ENCODE measurements around the gene TATDN2. TPM values are rescaled to one million over a fixed set of nuclear protein-coding genes. Genes with fewer than 3 reads are reported as not detected.
"Not testable (repeated sequence)": the region's sequence is repeated elsewhere in the genome, so short reads cannot be mapped to it uniquely, and the experiment has no call there.

Gene TATDN2
- polyA plus RNA-seq, 1 donor = 27.4 TPM

DNA sequence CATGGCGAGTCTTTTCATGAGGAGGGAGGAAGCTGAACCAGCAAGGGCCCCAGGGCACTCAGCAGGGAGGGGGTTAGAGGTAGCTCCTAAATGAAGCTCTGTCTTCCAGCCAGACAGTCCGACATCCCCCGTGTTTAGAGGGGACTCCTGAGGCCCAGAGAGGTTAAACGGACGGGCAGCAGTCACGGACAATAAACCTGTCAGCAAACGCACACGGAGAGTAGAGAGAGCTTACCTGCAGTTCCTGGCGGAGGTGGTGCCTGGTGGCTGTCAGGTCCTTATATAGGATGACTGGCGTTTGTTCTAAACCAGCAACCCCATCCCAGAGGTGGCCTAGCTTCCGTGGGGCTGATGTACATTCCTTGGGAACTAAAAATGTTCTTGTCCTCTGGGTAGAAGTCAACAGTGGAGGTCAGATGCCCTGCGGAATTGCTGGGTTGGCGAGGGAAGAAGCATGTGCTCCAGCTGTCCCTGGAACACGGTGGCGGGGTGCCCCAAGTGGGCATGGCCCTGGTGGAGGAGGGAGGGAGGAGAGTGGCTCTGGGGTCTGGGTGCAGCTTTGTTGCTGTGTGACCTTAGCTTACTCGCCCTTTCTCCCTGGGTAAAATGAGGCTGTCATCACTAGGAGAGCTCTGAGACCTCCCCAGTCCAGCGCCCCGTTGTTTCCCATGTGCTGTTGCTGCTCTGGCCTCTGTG lies 42.4 kb downstream of the TATDN2 start:
- WGBS (ENCODE audit: insufficient coverage, low lambda C conversion rate) = no CpG with 5 or more reads among the region's 18 CpGs
- Histone ChIP-seq H3K9me3 (ENCODE audit: control insufficient read depth, low read depth, low read length) (no peaks in the 10 kb centered on the region), H3K27ac (ENCODE audit: low read length) (no peak overlapping the region), H3K27me3 (ENCODE audit: control insufficient read depth, insufficient read depth, low read length) (no peaks in the 10 kb centered on the region), H3K4me1 (ENCODE audit: control insufficient read depth, insufficient read depth, low read length) (peaks cover 3% of the 10 kb centered on the region), H3K36me3 (ENCODE audit: control insufficient read depth, insufficient read depth, low read length) (peaks cover 28% of the 10 kb centered on the region), H3K4me3 (ENCODE audit: low read length) (no peak overlapping the region)
- DNase-seq = no peak

DNA sequence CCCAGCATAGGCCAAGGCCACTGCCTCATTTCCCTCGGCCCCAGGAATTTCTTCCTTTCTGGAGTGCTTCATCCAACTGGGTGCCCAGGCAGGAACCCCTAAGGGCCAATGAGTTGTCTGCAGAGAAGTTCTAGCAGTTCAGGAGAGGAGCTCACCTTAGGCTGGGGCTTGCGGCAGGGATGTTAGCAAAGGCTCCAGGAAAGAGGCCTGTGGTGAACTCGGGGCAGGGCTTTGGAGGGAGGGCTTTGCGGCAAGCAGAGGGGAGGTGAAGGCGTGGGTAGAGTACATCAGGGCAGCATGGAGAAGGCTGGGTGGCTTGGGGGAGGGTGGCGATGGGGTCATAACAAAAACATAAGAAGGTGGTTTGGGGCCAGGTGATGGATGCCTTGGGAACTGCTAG lies 43.4 kb downstream of the TATDN2 start:
- H3K9me3 ChIP-seq (ENCODE audit: control insufficient read depth, low read depth, low read length) = no peaks in the 10 kb centered on the region
- H3K4me3 ChIP-seq (ENCODE audit: low read length) = no peak overlapping the region
- WGBS (ENCODE audit: insufficient coverage, low lambda C conversion rate) = no CpG with 5 or more reads among the region's 6 CpGs
- H3K27ac ChIP-seq (ENCODE audit: low read length) = no peak overlapping the region
- no peaks in the 10 kb centered on the region for H3K27me3 ChIP-seq (ENCODE audit: control insufficient read depth, insufficient read depth, low read length)
- peaks cover 23% of the 10 kb centered on the region for H3K36me3 ChIP-seq (ENCODE audit: control insufficient read depth, insufficient read depth, low read length)
- DNase-seq = no peak
- H3K4me1 ChIP-seq (ENCODE audit: control insufficient read depth, insufficient read depth, low read length) = peaks cover 3% of the 10 kb centered on the region

DNA sequence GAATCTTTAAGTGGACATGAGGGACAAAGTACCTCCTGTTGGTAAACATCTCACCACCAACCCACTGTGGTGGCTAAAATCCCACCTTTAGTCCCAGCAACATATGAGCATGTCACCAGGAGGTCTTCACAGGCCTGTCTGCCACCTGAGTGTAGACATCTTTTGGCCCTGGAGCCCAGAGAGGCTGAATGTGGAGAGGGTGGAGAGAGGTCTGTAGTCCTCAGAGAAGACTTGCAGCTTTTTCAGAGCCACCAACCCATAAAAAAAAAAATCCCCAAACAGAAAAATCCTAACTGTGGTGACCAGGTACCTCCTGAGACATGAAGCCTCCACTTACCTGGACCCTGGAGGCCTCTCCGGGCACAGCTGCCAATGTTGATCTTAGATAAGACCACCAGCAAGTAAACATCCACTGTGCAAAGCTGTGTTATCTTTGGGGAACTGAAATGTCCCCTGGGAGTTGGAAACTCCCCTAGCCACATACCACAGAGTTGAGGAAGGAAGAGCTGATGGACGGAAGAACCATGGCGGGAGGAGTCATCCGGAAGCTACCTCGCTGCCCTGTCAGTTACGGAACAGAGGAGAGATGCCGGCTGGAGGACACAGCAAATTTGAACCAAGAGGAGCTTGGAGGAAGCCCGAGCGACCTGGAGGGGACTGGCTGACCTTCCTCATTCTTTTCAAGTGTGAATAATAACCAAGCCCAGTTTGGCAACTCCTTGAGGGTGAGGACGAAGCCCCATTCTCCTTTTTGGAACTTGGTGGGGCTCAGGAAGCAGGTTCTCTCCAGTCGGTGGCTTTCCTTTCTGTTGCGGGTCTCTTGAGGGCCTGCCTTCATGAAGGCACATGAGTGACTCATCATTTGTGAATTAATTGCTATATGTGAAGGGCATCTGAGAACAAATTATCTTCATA lies 44.5 kb downstream of the TATDN2 start, which contains the start of gene GHRL:
Gene GHRL, minus strand, starts transcription at position 443 of the 915 bp plus-strand sequence. CDS start 2,767 bp downstream, outside the sequence.
- Histone ChIP-seq H3K9me3 (ENCODE audit: control insufficient read depth, low read depth, low read length) (no peaks in the 10 kb centered on the region), H3K27me3 (ENCODE audit: control insufficient read depth, insufficient read depth, low read length) (no peaks in the 10 kb centered on the region), H3K27ac (ENCODE audit: low read length) (no peak within 1 kb of the TSS), H3K4me3 (ENCODE audit: low read length) (no peak within 1 kb of the TSS), H3K36me3 (ENCODE audit: control insufficient read depth, insufficient read depth, low read length) (peaks cover 14% of the 10 kb centered on the region), H3K4me1 (ENCODE audit: control insufficient read depth, insufficient read depth, low read length) (peaks cover 3% of the 10 kb centered on the region)
- DNase-seq = peak in 1 of 2 donors; percentile 37
- no CpG with 5 or more reads among the region's 12 CpGs for WGBS (ENCODE audit: insufficient coverage, low lambda C conversion rate)

DNA sequence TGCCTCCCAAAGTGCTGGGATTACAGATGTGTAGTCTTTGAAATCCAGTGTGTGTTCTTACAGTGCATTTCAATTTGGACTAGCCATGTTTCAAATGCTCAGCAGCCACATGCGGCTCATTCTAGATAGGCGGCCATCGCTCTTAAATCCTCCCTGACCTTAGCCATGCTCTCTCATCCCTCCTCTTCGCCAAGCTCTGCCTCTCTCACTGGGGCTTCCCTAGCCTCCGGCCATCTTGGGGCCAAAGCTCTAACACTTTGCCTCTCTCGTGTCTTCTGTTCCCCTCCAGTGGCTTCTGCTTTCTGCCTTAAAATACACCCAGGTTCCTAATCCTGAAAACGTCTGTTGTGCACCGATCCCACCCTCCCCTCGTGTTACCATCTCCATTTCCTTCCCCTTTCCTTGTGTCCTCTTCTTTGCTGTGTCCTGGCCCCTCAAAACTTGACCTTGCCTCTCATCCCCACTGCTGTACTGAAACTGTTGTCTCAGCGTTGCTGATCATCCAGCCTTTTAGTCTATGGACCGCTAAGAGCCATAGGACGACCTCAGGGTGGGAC lies 45.8 kb downstream of the TATDN2 start:
- Histone ChIP-seq H3K4me3 (ENCODE audit: low read length) (no peak overlapping the region), H3K9me3 (ENCODE audit: control insufficient read depth, low read depth, low read length) (no peaks in the 10 kb centered on the region), H3K4me1 (ENCODE audit: control insufficient read depth, insufficient read depth, low read length) (peaks cover 3% of the 10 kb centered on the region), H3K36me3 (ENCODE audit: control insufficient read depth, insufficient read depth, low read length) (peaks cover 8% of the 10 kb centered on the region), H3K27ac (ENCODE audit: low read length) (no peak overlapping the region), H3K27me3 (ENCODE audit: control insufficient read depth, insufficient read depth, low read length) (no peaks in the 10 kb centered on the region)
- DNase-seq = no peak
- WGBS (ENCODE audit: insufficient coverage, low lambda C conversion rate) = 100% methylated on average over 3 of the region's 12 CpGs

DNA sequence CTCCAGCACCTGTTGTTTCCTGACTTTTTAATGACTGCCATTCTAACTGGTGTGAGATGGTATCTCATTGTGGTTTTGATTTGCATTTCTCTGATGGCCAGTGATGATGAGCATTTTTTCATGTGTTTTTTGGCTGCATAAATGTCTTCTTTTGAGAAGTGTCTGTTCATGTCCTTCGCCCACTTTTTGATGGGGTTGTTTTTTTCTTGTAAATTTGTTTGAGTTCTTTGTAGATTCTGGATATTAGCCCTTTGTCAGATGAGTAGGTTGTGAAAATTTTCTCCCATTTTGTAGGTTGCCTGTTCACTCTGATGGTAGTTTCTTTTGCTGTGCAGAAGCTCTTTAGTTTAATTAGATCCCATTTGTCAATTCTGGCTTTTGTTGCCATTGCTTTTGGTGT lies 49.8 kb downstream of the TATDN2 start:
- no CpG with 5 or more reads among the region's 1 CpG for WGBS (ENCODE audit: insufficient coverage, low lambda C conversion rate)
- not testable (repeated sequence) for H3K9me3 ChIP-seq (ENCODE audit: control insufficient read depth, low read depth, low read length); DNase-seq; H3K4me3 ChIP-seq (ENCODE audit: low read length); H3K4me1 ChIP-seq (ENCODE audit: control insufficient read depth, insufficient read depth, low read length); H3K27me3 ChIP-seq (ENCODE audit: control insufficient read depth, insufficient read depth, low read length); H3K27ac ChIP-seq (ENCODE audit: low read length)
- H3K36me3 ChIP-seq (ENCODE audit: control insufficient read depth, insufficient read depth, low read length) = peaks cover 44% of the 10 kb centered on the region

DNA sequence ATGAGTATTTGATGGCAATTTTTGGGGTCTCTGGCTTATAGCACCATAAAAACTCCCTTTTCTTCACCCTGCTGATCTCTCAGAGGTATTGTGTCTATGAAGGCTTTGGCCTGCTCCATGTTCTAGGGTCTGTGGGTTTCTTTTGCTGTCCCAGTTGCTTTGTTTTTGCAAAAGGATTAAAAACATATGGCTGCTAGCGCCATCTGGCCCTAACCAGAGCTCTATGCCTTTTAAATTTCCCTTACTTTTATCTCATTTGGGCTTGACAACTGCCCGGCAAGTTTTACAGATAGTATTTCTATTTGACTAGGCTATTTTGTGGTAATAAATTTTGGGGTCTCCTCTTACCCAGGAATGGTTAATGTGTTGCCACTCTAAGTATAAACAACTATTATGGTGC lies 50.9 kb downstream of the TATDN2 start:
- peaks cover 55% of the 10 kb centered on the region for H3K36me3 ChIP-seq (ENCODE audit: control insufficient read depth, insufficient read depth, low read length)
- DNase-seq = no peak
- no CpG with 5 or more reads among the region's 2 CpGs for WGBS (ENCODE audit: insufficient coverage, low lambda C conversion rate)

DNA sequence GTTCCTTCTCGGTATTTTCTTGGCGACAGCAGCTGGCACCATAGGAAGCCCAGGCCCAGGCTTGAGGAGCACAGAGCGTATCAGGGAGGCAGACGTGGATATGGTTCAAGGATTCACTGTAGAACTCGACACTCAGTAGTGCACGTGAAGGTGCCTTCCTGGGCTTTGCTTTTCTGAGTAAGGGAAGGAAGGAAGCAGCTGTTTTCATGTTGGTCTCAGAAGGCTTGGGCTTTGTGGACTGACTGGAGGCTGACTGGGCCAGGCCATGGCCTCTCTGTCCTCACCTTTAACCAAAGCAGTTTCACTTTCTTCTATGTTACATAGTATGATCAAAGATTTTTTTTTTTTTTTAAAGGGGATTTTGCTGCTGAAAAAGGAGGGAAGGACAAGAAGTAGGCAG lies 51.4 kb downstream of the TATDN2 start:
- Histone ChIP-seq H3K27me3 (ENCODE audit: control insufficient read depth, insufficient read depth, low read length) (no peaks in the 10 kb centered on the region), H3K9me3 (ENCODE audit: control insufficient read depth, low read depth, low read length) (no peaks in the 10 kb centered on the region), H3K36me3 (ENCODE audit: control insufficient read depth, insufficient read depth, low read length) (peaks cover 60% of the 10 kb centered on the region), H3K4me3 (ENCODE audit: low read length) (no peak overlapping the region), H3K27ac (ENCODE audit: low read length) (no peak overlapping the region), H3K4me1 (ENCODE audit: control insufficient read depth, insufficient read depth, low read length) (no peaks in the 10 kb centered on the region)
- DNase-seq = no peak
- WGBS (ENCODE audit: insufficient coverage, low lambda C conversion rate) = no CpG with 5 or more reads among the region's 6 CpGs

More for the DNA sequence above, 50.9 kb downstream of the TATDN2 start:
- H3K9me3 ChIP-seq (ENCODE audit: control insufficient read depth, low read depth, low read length) = no peaks in the 10 kb centered on the region
- no peaks in the 10 kb centered on the region for H3K27me3 ChIP-seq (ENCODE audit: control insufficient read depth, insufficient read depth, low read length)
- H3K4me3 ChIP-seq (ENCODE audit: low read length) = no peak overlapping the region
- no peaks in the 10 kb centered on the region for H3K4me1 ChIP-seq (ENCODE audit: control insufficient read depth, insufficient read depth, low read length)
- H3K27ac ChIP-seq (ENCODE audit: low read length) = no peak overlapping the region

DNA sequence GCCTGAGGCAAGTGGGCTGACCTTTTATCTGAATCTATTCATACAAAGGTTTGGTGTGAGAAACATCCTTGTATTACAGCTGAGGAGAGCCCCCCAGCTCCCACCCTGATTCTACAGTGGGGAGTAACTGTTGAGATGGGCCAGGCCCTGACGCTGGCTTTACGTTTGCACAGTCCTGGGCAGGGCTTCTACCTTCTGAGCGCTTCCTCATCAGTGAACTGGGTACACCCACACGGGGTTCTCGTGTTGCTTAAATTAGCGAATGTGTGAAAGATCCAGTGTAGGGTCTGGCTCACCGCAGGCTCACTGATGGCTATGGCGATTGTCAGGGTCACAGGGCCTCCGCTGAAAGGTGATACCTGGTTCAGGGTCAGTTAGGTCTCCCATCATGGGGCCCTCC lies 51.8 kb downstream of the TATDN2 start:
- Histone ChIP-seq H3K36me3 (ENCODE audit: control insufficient read depth, insufficient read depth, low read length) (peaks cover 64% of the 10 kb centered on the region), H3K4me1 (ENCODE audit: control insufficient read depth, insufficient read depth, low read length) (no peaks in the 10 kb centered on the region), H3K27me3 (ENCODE audit: control insufficient read depth, insufficient read depth, low read length) (no peaks in the 10 kb centered on the region), H3K9me3 (ENCODE audit: control insufficient read depth, low read depth, low read length) (no peaks in the 10 kb centered on the region), H3K27ac (ENCODE audit: low read length) (no peak overlapping the region), H3K4me3 (ENCODE audit: low read length) (no peak overlapping the region)
- DNase-seq = no peak
- no CpG with 5 or more reads among the region's 9 CpGs for whole genome bisulfite sequencing (ENCODE audit: insufficient coverage, low lambda C conversion rate)

DNA sequence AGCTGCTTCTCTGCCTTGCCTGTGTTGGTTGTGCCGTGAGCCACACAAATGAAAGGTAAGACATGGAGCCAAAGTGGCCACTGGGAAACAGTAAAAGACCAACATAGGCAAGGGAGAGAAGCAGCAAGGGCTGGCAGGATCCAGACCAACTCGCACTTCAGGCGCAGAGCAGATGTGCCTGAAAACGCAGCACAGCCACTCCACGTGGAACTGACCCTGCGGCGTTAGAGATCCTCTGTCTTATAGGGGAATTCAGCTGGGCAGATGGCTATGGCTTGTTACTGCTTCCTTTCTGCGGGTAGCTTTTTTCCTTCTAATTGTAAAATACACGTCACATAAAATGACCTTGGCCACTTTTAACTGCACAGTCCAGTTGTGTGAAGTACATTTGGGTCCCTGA lies 54.8 kb downstream of the TATDN2 start:
- H3K4me3 ChIP-seq (ENCODE audit: low read length) = no peak overlapping the region
- peaks cover 90% of the 10 kb centered on the region for H3K36me3 ChIP-seq (ENCODE audit: control insufficient read depth, insufficient read depth, low read length)
- H3K27ac ChIP-seq (ENCODE audit: low read length) = no peak overlapping the region
- WGBS (ENCODE audit: insufficient coverage, low lambda C conversion rate) = no CpG with 5 or more reads among the region's 9 CpGs
- no peaks in the 10 kb centered on the region for H3K9me3 ChIP-seq (ENCODE audit: control insufficient read depth, low read depth, low read length)
- H3K27me3 ChIP-seq (ENCODE audit: control insufficient read depth, insufficient read depth, low read length) = no peaks in the 10 kb centered on the region
- no peaks in the 10 kb centered on the region for H3K4me1 ChIP-seq (ENCODE audit: control insufficient read depth, insufficient read depth, low read length)
- DNase-seq = no peak

DNA sequence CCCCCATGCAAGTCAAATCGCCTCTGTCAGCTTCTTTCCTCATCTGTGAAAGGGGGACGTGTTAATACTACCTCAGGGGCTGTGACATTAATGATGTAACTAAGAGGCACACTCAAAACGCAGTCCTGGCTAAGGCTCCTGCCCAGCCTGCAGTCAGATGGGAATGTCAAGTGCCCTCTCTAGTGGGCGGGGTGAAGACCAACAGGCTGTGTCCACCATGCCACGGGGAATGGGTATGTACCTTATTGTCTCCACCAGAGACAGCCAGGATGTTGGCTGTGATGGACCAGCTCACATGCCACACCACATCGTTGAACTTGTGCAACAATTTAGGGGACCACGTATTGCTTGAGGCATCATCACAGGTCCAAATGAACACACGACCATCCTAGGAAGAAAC lies 55.5 kb downstream of the TATDN2 start:
- WGBS (ENCODE audit: insufficient coverage, low lambda C conversion rate) = no CpG with 5 or more reads among the region's 8 CpGs
- no peaks in the 10 kb centered on the region for H3K9me3 ChIP-seq (ENCODE audit: control insufficient read depth, low read depth, low read length)

More for the DNA sequence above, 55.5 kb downstream of the TATDN2 start:
- Histone ChIP-seq H3K4me1 (ENCODE audit: control insufficient read depth, insufficient read depth, low read length) (no peaks in the 10 kb centered on the region), H3K27me3 (ENCODE audit: control insufficient read depth, insufficient read depth, low read length) (no peaks in the 10 kb centered on the region), H3K27ac (ENCODE audit: low read length) (no peak overlapping the region), H3K36me3 (ENCODE audit: control insufficient read depth, insufficient read depth, low read length) (peaks cover 94% of the 10 kb centered on the region), H3K4me3 (ENCODE audit: low read length) (no peak overlapping the region)
- no peak for DNase-seq
